K562 (cell line): ENCODE data around the gene TBL1XR1. TPM values are rescaled to one million over a fixed set of nuclear protein-coding genes. Genes with fewer than 3 reads are reported as not detected.

Experiments used
- ATAC-seq: fragments of 200-7000 bp; cut with Tn5 transposase; 3 replicates; pipeline ENCODE4 v1.9.1; 2020; ENCODE audit warnings: moderate library complexity
- BruUV-seq: library from RNA; stranded (reverse); fragments of 400-500 nt; replicated peaks from 2 replicates; lab custom pipeline; 2021; lab: Mats Ljungman, UMichigan
- CTCF ChIA-PET: fragments of 300-600 bp; formaldehyde crosslinking; extraction: SDS; loops from one replicate; lab custom pipeline; 2021; ENCODE audit warnings: low intra/inter-chr PET ratio; lab: Yijun Ruan, JAX
- POLR2A ChIA-PET: fragments of 300-600, 350-650 bp; sonication (Branson Sonifier 250); formaldehyde crosslinking; extraction: SDS; loops from one replicate; lab custom pipeline; 2021; ENCODE audit warnings: antibody characterized with exemption, inconsistent platforms; lab: Yijun Ruan, JAX
- DNase-seq, 4 experiments: peaks; one replicate each; pipeline versions ENCODE4 v3.0.0 to v3.0.0-alpha.2; 2011 to 2018; ENCODE audit warnings: low spot score in 3 of 4, mixed read lengths in 3 of 4; ENCODE audit errors: extremely low read depth in 1 of 4
- FAIRE-seq: peaks from 2 replicates; lab custom pipeline; 2011; peaks lifted over from hg19 to GRCh38; lab: Jason Lieb, UNC
- H2AFZ ChIP-seq: 2 replicates; pipeline ENCODE4 v1.6.0; 2011; ENCODE audit warnings: low read depth, low read length, control low read depth, inconsistent platforms
- H3K27ac ChIP-seq: fragments of 200-600 bp; 3 replicates; pipeline ENCODE4 v1.8.0; 2011; ENCODE audit warnings: low read depth, mild to moderate bottlenecking, control low read depth, inconsistent platforms, low read length, moderate library complexity, mixed read lengths; ENCODE audit errors: extremely low read depth
- H3K27me3 ChIP-seq, 2 experiments: fragments of 300-600 bp in 1 of 2; 2 replicates in 1 of 2; 3 replicates in 1 of 2; pipeline versions ENCODE4 v1.6.0 to v1.8.0; 2011; ENCODE audit warnings: inconsistent platforms in 2 of 2, low read length in 2 of 2, mild to moderate bottlenecking in 1 of 2, mixed read lengths in 1 of 2, moderate library complexity in 1 of 2; ENCODE audit not compliant: control insufficient read depth in 2 of 2, insufficient read depth in 2 of 2
- H3K36me3 ChIP-seq: fragments of 300-600 bp; 3 replicates; pipeline ENCODE4 v1.8.0; 2011; ENCODE audit warnings: mild to moderate bottlenecking, low read length, inconsistent platforms; ENCODE audit not compliant: control insufficient read depth, insufficient read depth
- H3K4me1 ChIP-seq, 2 experiments: fragments of 200-600 bp in 1 of 2; replicated peaks in 1 of 2; 2 replicates in 1 of 2; 3 replicates in 1 of 2; pipeline versions ENCODE4 v1.5.1 to v1.8.0; 2011; ENCODE audit warnings: inconsistent platforms in 2 of 2, low read length in 2 of 2, mild to moderate bottlenecking in 1 of 2, mixed read lengths in 1 of 2, moderate library complexity in 1 of 2; ENCODE audit not compliant: control insufficient read depth in 2 of 2, insufficient read depth in 2 of 2
- H3K4me2 ChIP-seq: 2 replicates; pipeline ENCODE4 v1.6.1; 2011; ENCODE audit warnings: low read length, control low read depth, inconsistent platforms, mixed read lengths; ENCODE audit not compliant: insufficient read depth
- H3K4me3 ChIP-seq: fragments of 200-600 bp; sonication (generic), shearing (Covaris generic); 2 replicates; pipeline ENCODE4 v1.5.1; 2016; ENCODE audit warnings: control low read depth, inconsistent platforms
- H3K79me2 ChIP-seq: fragments of 200-600 bp; 3 replicates; pipeline ENCODE4 v1.8.0; 2011; ENCODE audit warnings: low read length, inconsistent platforms; ENCODE audit not compliant: control insufficient read depth, insufficient read depth
- H3K9ac ChIP-seq, 2 experiments: 2 replicates each; pipeline versions ENCODE4 v1.6.0 to v1.6.1; 2011; ENCODE audit warnings: low read depth in 2 of 2, low read length in 2 of 2, control low read depth in 1 of 2, inconsistent platforms in 1 of 2, mild to moderate bottlenecking in 1 of 2, mixed read lengths in 1 of 2; ENCODE audit not compliant: insufficient read depth in 1 of 2
- H3K9me1 ChIP-seq: one replicate; pipeline ENCODE4 v1.6.0; 2011; ENCODE audit warnings: inconsistent platforms, mild to moderate bottlenecking, low read length, moderate library complexity; ENCODE audit not compliant: control insufficient read depth, insufficient read depth
- H3K9me3 ChIP-seq: replicated peaks from 2 replicates; pipeline ENCODE4 v1.5.1; 2011; ENCODE audit warnings: low read depth, low read length, inconsistent platforms; ENCODE audit not compliant: control insufficient read depth, insufficient read depth
- H4K20me1 ChIP-seq: replicated peaks from 2 replicates; pipeline ENCODE4 v1.6.1; 2011; ENCODE audit warnings: low read length, inconsistent platforms, mixed read lengths; ENCODE audit not compliant: control insufficient read depth, insufficient read depth
- ARID1B ChIP-seq: fragments of 450-650 bp; IDR thresholded peaks from 2 replicates; pipeline ENCODE4 v1.6.1; 2016; ENCODE audit warnings: antibody characterized with exemption, mild to moderate bottlenecking, inconsistent platforms
- CHAMP1 ChIP-seq: fragments of 450-650 bp; IDR thresholded peaks from 2 replicates; pipeline ENCODE4 v1.6.1; 2016; ENCODE audit warnings: mild to moderate bottlenecking
- DPF2 ChIP-seq: fragments of 450-650 bp; IDR thresholded peaks from 2 replicates; pipeline ENCODE4 v1.6.1; 2016
- EZH2 ChIP-seq: IDR thresholded peaks from 2 replicates; pipeline ENCODE4 v1.6.1; 2012; ENCODE audit warnings: low read depth, mild to moderate bottlenecking, inconsistent platforms, low read length, borderline replicate concordance
- KLF16 ChIP-seq: IDR thresholded peaks from 2 replicates; pipeline ENCODE4 v1.6.1; 2016; ENCODE audit warnings: antibody characterized with exemption
- WGBS: fragments of 100-300 bp; shearing (Covaris generic); methylation state at CpG from one replicate; pipeline ENCODE4 v1.1.6; 2016; ENCODE audit warnings: low coverage, mixed read lengths; ENCODE audit not compliant: insufficient coverage; ENCODE audit errors: missing lambda C conversion rate; 5-methylcytosine and 5-hydroxymethylcytosine counted together
- in situ Hi-C: fragments of 300-500 bp; cut with MboI; formaldehyde crosslinking; loops from 4 replicates; pipeline ENCODE4 v1.15.0; 2018; ENCODE audit warnings: inconsistent platforms, mixed read lengths
- intact Hi-C: fragments of 100-400 bp; cut with micrococcal nuclease; formaldehyde crosslinking; loops from 2 replicates; pipeline ENCODE4 v1.14.2; 2022
- polyA plus RNA-seq, 8 experiments: library from polyadenylated mRNA; depleted of rRNA in 4 of 8; stranded (reverse) in 5 of 8; unstranded in 3 of 8; fragments of >200 nt; fragmentation: Nextera tagmentation in 2 of 8; fragmentation: Illumina TruSeq in 1 of 8; extraction: Ambion mirVana in 2 of 8; extraction: Trizol in 1 of 8; gene quantifications; 2 replicates each; pipeline versions ENCODE4 v1.2.1 to v1.2.3, GENCODE V29; 2011 to 2014; ENCODE audit warnings: inconsistent platforms in 1 of 8, missing spikeins in 1 of 8
- total RNA-seq, 7 experiments: library from RNA; depleted of rRNA in 6 of 7; stranded (reverse); fragments of >200 nt in 6 of 7; fragmentation: Illumina TruSeq in 2 of 7; extraction: Trizol in 2 of 7; gene quantifications; 2 replicates each; pipeline versions ENCODE4 v1.2.1 to v1.2.3, GENCODE V29; 2011 to 2021; ENCODE audit warnings: low replicate concordance in 1 of 7

The TBL1XR1 gene
- total and polyA plus RNA-seq, 9 of the 15 experiments (the other 6 are each of a cell fraction or from before 2014, with no cell fraction given): 19.6 to 171 (median 83.3) TPM

- no TSS peak for BruUV-seq
Observed at GRCh38 chr3:177231242-177231641, 34.0 kb upstream of the TBL1XR1 start.

More at GRCh38 chr3:177231242-177231641, 34.0 kb upstream of the TBL1XR1 start:
- WGBS: 24% methylated on average over 2 of the region's 2 CpGs
- Histone ChIP-seq H3K4me3 (no peak overlapping the region), H3K4me2 (no peak overlapping the region), H2AFZ (no peak overlapping the region), H3K4me1 (no peaks in the 10 kb centered on the region; a peak in 1 of 5 replicates), H3K27ac (no peak overlapping the region), H3K79me2 (no peaks in the 10 kb centered on the region), H3K9me1 (no peaks in the 10 kb centered on the region), H3K9ac (no peak overlapping the region), H4K20me1 (no peaks in the 10 kb centered on the region)
- ChIA-PET CTCF (no interaction called here), POLR2A (interaction anchor here (0.6 kb wide), 1 partner anchor 16 kb away, joined by 3 read pairs; no protein-coding TSS in a partner anchor)
- ATAC-seq (no peak), DNase-seq (no peak)
- TF ChIP-seq ARID1B (0 out of 2 replicates have a peak, but pooled peaks have one; percentile 7), KLF16 (no peak), CHAMP1 (peak; percentile 45; the same call in 1 of the 2 replicates), EZH2 (no peak), DPF2 (no peak)
- TF ChIP-seq, all 486 proteins: peak for 2
- no peaks in the 10 kb centered on the region for H3K36me3 ChIP-seq
- no peak for FAIRE-seq
- H3K27me3 ChIP-seq: no peaks in the 10 kb centered on the region
- in situ Hi-C loops: no loop called here
- H3K9me3 ChIP-seq: no peaks in the 10 kb centered on the region
- intact Hi-C loops: no loop called here
